Transverse colon (tissue), 4 donors: ENCODE data around the gene NPAS4.

ENCODE experiments used
- EP300 ChIP-seq: sonication (generic); formaldehyde crosslinking; IDR thresholded peaks from one replicate; pipeline ENCODE4 v1.6.1; 2017; ENCODE audit warnings: antibody characterized with exemption, low read depth
- POLR2A ChIP-seq: fragments of 450-650 bp; IDR thresholded peaks from one replicate; pipeline ENCODE4 v1.6.1; 2016; ENCODE audit warnings: antibody characterized with exemption, mild to moderate bottlenecking, moderate library complexity
- POLR2AphosphoS5 ChIP-seq, 3 donors: sonication (generic); formaldehyde crosslinking; IDR thresholded peaks; one replicate each; pipeline ENCODE4 v1.6.1; 2016; ENCODE audit warnings: antibody characterized with exemption in 3 of 3
- TF ChIP-seq, protein P1 (sequence below), 5 experiments: fragments of 200-600 bp in 3 of 5; fragments of 450-650 bp in 2 of 5; sonication (generic) in 3 of 5; IDR thresholded peaks; 1 replicate in 2 of 5; 2 replicates in 3 of 5; pipeline ENCODE4 v1.5.1; 2016 to 2017; ENCODE audit warnings: antibody characterized with exemption in 5 of 5, inconsistent platforms in 3 of 5, mild to moderate bottlenecking in 2 of 5, moderate library complexity in 1 of 5

DNA sequence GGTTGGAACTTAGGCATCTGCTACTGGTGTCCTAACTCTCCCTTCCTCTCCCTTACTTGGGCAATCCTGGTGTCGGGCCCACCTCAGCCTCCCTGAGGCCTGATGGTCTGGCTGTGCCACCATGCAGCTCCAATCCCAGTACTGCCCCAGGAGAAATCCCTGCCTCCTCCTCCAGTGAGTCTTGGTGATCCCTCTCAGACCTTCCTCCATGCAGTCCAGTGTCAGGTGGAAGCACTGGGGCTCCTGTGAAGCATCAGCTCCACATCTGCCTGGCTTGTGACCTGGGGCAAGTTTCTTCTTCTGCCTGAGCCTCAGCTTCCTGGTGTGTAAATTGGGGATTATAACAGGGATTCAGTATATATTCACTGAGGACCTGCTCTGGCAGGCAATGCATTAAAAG is 44.1 kb downstream of the NPAS4 start:
- TF ChIP-seq, protein P1, sequence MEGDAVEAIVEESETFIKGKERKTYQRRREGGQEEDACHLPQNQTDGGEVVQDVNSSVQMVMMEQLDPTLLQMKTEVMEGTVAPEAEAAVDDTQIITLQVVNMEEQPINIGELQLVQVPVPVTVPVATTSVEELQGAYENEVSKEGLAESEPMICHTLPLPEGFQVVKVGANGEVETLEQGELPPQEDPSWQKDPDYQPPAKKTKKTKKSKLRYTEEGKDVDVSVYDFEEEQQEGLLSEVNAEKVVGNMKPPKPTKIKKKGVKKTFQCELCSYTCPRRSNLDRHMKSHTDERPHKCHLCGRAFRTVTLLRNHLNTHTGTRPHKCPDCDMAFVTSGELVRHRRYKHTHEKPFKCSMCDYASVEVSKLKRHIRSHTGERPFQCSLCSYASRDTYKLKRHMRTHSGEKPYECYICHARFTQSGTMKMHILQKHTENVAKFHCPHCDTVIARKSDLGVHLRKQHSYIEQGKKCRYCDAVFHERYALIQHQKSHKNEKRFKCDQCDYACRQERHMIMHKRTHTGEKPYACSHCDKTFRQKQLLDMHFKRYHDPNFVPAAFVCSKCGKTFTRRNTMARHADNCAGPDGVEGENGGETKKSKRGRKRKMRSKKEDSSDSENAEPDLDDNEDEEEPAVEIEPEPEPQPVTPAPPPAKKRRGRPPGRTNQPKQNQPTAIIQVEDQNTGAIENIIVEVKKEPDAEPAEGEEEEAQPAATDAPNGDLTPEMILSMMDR (IDR thresholded peaks at IDR 0.05) = no peak
- no peak for TF ChIP-seq POLR2A
- TF ChIP-seq EP300 = no peak
- TF ChIP-seq POLR2AphosphoS5 (IDR thresholded peaks at IDR 0.05) = no peak
